Prostate gland (tissue), 1 donor: ENCODE data around the gene SERPINB10.

Experiments used
- POLR2A ChIP-seq: fragments of 450-650 bp; IDR thresholded peaks from one replicate; pipeline ENCODE4 v1.6.1; 2016; ENCODE audit warnings: antibody characterized with exemption, mild to moderate bottlenecking
- POLR2AphosphoS5 ChIP-seq: sonication (generic); formaldehyde crosslinking; IDR thresholded peaks from one replicate; pipeline ENCODE4 v1.6.1; 2017; ENCODE audit warnings: antibody characterized with exemption

GRCh38 chr18:63949068-63949737, 41.4 kb downstream of the SERPINB10 start, which contains the start of gene HMSD:
- TF ChIP-seq POLR2AphosphoS5 (no peak), POLR2A (no peak)
